ENCODE measurements around the gene ADK. TPM values are rescaled to one million over a fixed set of nuclear protein-coding genes. Genes with fewer than 3 reads are reported as not detected.

The ADK gene
- total RNA-seq, 1 experiment from 2014 or later, result 26.8 TPM

DNA sequence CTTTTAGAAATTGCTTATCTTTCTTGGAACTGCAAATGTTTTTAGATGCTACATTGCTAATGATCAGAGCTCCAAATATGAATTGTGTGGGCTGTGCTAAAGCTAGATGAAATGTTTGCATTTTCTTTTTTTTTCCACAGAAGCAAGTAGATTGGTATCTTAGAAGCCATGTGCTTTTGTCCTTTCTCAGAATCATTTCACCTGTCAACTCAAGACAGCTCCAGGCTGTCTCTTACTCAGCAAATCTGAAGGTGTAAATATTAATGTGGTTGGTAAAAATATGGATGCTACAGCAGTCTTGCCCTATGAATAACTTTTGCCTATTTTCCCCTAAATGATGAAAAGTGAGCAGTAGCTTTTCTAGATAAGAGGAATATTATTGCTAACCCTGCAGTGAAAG lies 41.6 kb upstream of the ADK start:
- Histone ChIP-seq H3K4ac (ENCODE audit: low read depth, low read length) (no peak overlapping the region), H3K79me2 (ENCODE audit: insufficient read depth, low read length) (0 out of 2 replicates have a peak, but pooled peaks cover under 1% of the 10 kb centered on the region), H4K8ac (replicated peaks; ENCODE audit: insufficient read length, low read depth, low read length) (no peak overlapping the region), H3T11ph (ENCODE audit: low read length) (no peak overlapping the region), H4K91ac (ENCODE audit: insufficient read length, low read depth, low read length) (no peak overlapping the region), H3K23ac (ENCODE audit: insufficient read length, low read depth, low read length) (no peak overlapping the region), H2BK120ac (ENCODE audit: low read depth, low read length, poor library complexity, severe bottlenecking) (no peak overlapping the region), H3K56ac (ENCODE audit: insufficient read length, low read depth, low read length) (no peak overlapping the region), H2BK12ac (ENCODE audit: insufficient read length, low read depth, low read length) (no peak overlapping the region), H3K27me3 (ENCODE audit: insufficient read depth, low read length) (no peaks in the 10 kb centered on the region), H2AK5ac (ENCODE audit: insufficient read length, low read length) (no peak overlapping the region), H2BK5ac (ENCODE audit: insufficient read length, low read length) (no peak overlapping the region), H2BK20ac (ENCODE audit: low read depth, low read length, poor library complexity, severe bottlenecking) (no peak overlapping the region), H3K79me1 (ENCODE audit: insufficient read depth, low read depth, low read length, poor library complexity, severe bottlenecking) (peaks cover 6% of the 10 kb centered on the region), H4K20me1 (ENCODE audit: control insufficient read depth, insufficient read depth, insufficient read length) (no peaks in the 10 kb centered on the region), H3K14ac (ENCODE audit: insufficient read depth, low read length) (no peak overlapping the region), H3K23me2 (ENCODE audit: insufficient read length, low read depth, low read length, poor library complexity, severe bottlenecking) (no peaks in the 10 kb centered on the region), H3K27ac (ENCODE audit: insufficient read length, low read depth, low read length) (no peak overlapping the region), H4K5ac (ENCODE audit: insufficient read length, low read depth, low read length) (no peak overlapping the region), H3K4me2 (ENCODE audit: insufficient read depth, insufficient read length, low read length) (no peak overlapping the region), H3K9me3 (ENCODE audit: control insufficient read depth, low read depth, low read length) (no peaks in the 10 kb centered on the region), H2BK15ac (ENCODE audit: low read depth, low read length) (no peak overlapping the region), H3K9ac (ENCODE audit: extremely low read depth, insufficient read length, low read length) (no peak overlapping the region), H2AFZ (ENCODE audit: low read length) (no peak overlapping the region), H3K18ac (ENCODE audit: insufficient read length, low read depth, low read length) (no peak overlapping the region), H3K4me1 (ENCODE audit: insufficient read depth, low read length) (no peaks in the 10 kb centered on the region)
- Mint-ChIP-seq H3K4me3 (no peak overlapping the region), H3K4me1 (no peaks in the 10 kb centered on the region), H3K27me3 (ENCODE audit: low read depth) (peaks cover 2% of the 10 kb centered on the region; the same call in 1 of the 2 replicates), H3K9me3 (no peaks in the 10 kb centered on the region), H3K36me3 (ENCODE audit: insufficient read depth in 1 of 3, low read depth in 3 of 3) (peaks cover 77 to 98% (median 95%) of the 10 kb centered on the region in 3 experiments; a peak in 6 of 7 replicates), H3K27ac (peak overlapping the region in 2 of 3 experiments; percentile 34 to 61; a peak in 1 of 7 replicates)
- TF ChIP-seq, protein P1, sequence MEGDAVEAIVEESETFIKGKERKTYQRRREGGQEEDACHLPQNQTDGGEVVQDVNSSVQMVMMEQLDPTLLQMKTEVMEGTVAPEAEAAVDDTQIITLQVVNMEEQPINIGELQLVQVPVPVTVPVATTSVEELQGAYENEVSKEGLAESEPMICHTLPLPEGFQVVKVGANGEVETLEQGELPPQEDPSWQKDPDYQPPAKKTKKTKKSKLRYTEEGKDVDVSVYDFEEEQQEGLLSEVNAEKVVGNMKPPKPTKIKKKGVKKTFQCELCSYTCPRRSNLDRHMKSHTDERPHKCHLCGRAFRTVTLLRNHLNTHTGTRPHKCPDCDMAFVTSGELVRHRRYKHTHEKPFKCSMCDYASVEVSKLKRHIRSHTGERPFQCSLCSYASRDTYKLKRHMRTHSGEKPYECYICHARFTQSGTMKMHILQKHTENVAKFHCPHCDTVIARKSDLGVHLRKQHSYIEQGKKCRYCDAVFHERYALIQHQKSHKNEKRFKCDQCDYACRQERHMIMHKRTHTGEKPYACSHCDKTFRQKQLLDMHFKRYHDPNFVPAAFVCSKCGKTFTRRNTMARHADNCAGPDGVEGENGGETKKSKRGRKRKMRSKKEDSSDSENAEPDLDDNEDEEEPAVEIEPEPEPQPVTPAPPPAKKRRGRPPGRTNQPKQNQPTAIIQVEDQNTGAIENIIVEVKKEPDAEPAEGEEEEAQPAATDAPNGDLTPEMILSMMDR (conservative IDR thresholded peaks at IDR 0.05), result no peak
- DNase-seq, result no peak
